ENCODE results near the gene RBM33.
"Not testable (repeated sequence)": the region's sequence is repeated elsewhere in the genome, so short reads cannot be mapped to it uniquely, and the experiment has no call there.

The RBM33 gene

GRCh38 chr7:155660758-155661093, 16.3 kb downstream of the RBM33 start:
- no peak for DNase-seq (ENCODE audit: low read depth in 3 of 3)

DNA sequence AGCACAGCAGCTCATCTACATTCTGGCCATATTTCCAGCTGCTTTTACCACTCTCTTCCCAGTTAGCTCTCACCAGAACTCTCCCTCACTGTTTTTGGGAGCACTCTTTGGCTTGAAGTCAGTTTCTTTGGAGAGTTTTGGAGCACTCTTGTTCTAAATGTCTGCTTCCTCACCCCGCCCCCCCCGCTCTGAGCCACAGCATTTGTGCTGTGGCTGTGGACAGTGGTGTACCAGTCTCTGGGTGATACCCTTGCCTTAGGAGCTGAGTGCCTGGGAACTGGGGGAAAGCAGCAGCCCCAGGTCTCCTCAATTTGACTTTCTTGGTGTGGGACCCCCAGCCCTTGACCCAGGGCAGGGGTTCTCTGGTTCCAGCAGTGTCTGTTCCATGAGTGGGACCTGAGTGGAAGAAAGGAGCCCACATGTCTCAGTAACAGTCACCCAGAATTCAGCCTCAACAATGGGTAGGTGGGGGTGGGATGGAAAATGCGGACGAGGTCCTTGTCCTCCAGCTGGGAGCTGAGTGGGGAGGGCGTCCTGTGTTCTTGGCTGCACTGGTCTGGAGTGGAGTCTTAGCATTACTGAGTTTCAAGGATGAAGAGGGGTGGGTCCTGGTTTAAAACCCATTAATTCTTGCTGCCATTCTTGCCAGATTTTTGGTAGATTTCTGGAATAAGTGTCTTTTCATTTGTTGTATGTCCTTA, 18.0 kb downstream of the RBM33 start:
- DNase-seq (ENCODE audit: low read depth in 3 of 3) = no peak

DNA sequence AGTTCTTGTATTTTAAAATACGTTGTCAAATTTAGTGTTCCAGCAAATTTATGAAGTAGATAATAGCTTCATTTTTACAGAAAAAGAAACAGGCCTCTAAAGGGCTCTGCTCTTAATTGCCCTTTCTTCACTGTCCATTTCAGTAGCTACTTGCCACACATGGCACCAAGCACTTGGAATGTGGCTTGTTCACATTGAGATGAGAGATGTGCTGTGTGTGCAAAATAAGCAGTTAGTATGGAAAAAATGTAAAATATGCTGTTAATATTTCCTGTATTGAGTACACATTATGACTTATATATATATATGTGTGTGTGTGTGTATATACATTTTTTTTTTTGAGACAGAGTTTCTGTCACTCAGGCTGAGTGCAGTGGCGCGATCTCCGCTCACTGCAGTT, 19.5 kb downstream of the RBM33 start:
- no peak for DNase-seq (ENCODE audit: low read depth in 3 of 3)

- no peak for DNase-seq (ENCODE audit: low read depth in 3 of 3)
Measured at GRCh38 chr7:155665079-155665956, 20.9 kb downstream of the RBM33 start.

DNA sequence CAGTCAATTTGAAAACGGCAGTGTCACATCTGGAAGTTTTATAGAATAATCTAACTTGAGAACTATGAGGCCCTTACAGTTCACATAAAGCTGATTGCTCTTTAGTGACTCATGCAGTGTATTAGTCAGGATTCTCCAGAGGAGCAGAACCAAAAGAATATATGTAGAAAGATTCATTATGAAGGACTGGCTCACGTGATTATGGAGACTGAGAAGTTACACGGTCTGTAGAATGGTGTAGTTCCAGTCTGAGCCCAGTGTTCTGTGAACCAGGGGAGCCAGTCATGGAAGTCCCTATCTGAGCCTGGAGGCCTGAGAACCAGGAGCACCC, 21.5 kb downstream of the RBM33 start:
- no peak for DNase-seq (ENCODE audit: low read depth in 3 of 3)

- DNase-seq (ENCODE audit: low read depth in 3 of 3) = no peak
Measured at GRCh38 chr7:155667241-155667829, 22.9 kb downstream of the RBM33 start.

DNA sequence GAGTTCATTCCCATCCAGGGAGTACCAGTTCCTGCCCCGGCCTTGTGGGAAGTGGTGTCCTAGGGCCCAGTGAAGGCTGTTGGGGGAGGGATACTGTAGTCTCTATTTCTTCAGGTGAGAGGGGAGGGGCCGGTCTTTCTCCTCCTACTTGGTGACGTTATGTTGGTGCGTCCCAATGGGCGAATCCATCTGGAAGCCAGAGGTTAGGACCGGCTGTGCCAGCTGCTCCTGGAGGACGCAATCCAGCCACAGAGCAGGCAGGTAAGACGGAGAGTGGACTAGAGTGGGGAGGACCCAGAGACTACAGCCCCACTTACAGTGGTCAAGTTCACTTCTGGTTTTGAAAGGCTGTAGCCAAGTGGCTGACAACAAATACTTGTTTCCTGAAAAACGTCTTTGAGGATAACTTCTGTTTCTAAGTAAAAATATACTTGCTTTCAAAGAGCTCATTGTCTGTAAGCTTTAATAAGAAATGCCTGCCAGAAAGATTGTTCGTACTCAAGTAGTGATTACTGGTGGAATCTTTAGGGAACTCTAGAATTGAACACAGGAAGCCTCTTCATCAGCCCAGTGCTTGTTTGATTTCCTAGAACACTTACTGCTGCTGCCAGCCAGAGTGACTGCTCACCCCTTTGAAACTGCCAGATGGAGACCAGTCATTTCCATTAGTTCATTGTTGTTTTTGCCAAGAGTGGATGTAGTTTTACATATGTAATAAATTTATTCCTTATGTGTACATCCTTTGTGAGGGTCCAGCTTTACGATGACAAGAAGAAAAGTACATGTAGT, 25.4 kb downstream of the RBM33 start:
- no peak for DNase-seq (ENCODE audit: low read depth in 3 of 3)

DNA sequence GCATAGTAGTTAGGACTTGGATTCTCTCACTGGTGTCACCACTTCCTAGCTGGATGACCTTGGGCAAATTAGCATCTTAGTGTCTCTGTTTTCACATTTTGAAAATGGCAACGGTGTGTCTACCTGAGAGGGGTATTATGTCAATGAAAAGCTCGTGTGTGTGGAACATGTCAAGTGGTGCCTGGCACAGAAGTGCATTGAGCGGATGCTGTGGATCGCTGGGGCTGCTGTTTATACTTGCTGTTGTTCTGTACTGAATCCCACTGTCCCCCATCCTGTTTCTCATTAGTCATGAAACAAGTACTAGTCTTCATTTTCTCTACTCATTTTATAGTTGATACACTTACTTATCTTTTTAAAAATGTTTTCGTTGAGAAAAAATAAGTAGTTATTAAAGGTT, 26.1 kb downstream of the RBM33 start:
- DNase-seq (ENCODE audit: low read depth in 3 of 3) = no peak

DNA sequence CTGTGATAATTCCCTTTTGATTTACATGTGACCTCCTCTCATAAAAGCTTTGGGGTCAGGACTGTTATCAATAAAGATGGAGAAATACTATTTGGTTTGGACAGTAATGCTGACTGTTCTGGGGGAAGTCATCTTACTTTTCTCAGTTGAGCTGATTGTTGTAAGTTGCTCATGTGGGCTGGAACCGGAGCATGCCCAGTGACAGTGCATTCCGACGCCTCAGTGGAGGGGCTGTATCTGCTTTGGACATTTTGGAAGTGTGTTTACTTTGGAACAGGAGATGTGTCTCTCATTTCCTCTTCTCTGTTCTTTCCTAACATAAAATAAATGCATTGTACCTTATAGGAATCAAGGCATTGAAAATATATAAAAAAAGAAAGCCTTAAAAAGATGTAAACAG, 30.1 kb downstream of the RBM33 start:
- DNase-seq (ENCODE audit: low read depth in 3 of 3) = no peak

GRCh38 chr7:155676052-155676451, 31.6 kb downstream of the RBM33 start:
- DNase-seq (ENCODE audit: low read depth in 3 of 3) = no peak

DNA sequence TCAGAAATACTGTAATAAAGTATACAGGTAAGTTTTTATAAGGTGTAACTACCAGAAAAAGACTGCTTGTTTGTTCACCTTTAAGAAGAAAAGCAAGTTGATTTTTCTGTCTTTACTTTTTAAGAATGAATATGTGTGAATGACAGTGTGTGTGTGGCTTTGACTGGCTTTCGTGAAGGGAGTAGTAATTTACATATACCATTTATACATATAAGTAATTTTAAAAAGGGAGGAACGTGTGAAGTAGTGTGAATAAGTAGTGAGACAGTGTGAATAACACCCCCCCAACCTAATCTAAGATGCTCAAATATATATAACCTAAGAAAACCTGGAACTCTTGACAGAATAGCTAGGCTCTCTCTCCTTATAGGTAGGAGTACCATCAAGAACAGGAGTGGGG, 33.2 kb downstream of the RBM33 start:
- DNase-seq (ENCODE audit: low read depth in 3 of 3) = no peak

DNA sequence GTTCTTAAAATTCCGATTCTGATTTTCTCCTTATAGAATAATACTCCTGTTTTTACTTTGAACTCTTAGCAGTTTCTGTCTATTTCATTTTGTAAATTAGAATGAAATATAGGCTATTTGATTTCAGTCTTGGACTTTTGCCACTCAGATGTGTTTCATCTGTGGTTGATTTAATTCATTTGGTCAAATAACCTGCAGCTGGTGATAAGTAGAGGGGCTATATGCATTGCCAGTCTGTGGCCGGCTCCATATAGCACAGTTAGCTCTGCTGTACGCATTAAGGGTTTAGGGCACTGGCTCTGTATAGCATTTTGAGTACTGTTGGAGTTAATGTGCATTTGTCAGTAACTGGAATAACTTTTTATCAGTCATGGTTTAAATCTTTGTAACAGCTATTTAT, 35.7 kb downstream of the RBM33 start:
- DNase-seq (ENCODE audit: low read depth in 3 of 3) = no peak

DNA sequence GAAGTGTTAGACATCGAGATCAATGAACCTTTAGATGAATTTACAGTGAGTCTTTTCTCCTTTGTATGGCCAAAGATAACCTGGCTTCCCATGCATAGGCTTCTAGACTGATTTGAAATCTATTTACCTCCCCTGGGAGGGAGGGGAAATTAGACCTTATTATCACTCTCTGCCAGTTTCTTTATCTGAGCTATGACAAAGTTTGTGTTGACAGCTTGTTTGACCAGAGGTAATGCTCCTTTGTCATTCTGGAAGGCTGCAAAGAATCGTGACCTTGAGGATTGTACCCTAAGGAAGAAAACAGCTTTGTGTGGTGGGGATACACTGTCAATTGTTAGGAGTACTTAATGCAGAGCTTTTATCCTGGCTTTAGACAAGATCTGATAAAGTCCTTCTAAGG, 36.4 kb downstream of the RBM33 start:
- DNase-seq (ENCODE audit: low read depth in 3 of 3) = no peak

DNA sequence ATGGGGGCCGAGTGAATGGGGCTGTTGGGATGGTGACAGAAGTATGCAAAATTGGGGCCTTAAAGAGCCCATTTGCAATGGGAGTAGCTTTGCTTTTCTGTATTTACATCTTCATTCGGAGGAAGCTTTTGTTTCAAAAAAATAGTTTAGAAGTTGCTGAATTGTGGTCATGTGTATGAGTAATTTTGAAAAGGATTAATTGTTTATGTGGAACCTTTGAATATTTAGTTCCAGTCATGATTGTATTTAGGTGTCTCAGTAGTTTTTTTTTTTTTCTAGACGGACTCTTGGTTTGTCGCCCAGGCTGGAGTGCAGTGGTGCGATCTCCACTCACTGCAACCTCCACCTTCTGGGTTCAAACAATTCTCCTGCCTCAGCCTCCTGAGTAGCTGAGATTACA, 37.2 kb downstream of the RBM33 start:
- no peak for DNase-seq (ENCODE audit: low read depth in 3 of 3)

- DNase-seq (ENCODE audit: low read depth in 3 of 3) = no peak
Measured at GRCh38 chr7:155682484-155682883, 38.0 kb downstream of the RBM33 start.

DNA sequence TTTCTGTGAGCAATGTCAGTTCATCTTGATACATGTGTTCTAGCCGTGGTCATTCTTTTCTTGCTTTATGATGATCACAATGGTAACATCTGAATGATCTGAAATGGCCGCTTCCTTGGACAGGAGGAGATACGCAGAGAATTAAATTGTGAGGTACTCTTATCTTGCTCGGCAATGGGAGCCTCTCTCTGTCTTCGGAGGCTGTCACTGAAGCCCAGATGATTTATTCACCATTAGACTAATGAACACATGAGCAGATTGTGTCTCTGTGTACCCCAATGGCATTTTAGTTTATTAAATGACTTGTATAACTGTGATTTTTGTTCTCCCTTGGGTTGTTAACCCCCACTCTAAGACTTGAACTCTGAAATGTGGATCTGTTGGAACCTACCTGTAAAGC, 38.6 kb downstream of the RBM33 start:
- DNase-seq (ENCODE audit: low read depth in 3 of 3) = no peak

DNA sequence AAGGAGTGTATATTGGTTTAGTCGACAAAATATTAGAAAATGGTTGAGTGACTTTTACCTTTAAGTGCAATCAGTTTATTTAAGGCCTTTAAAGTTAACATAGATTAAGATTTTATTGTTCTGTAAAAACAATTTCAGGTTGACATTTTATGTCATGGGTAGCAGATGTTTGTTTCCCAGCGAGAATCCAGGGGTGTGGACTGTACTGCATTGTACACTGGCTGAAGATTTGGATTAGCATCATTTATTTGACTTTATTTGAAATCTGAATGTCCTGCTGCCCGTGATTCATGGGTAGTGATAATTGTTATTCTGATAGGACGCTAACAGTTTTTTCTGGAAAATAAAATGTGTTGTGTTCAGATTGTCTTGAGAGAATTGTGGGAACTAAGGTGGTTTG, 39.3 kb downstream of the RBM33 start:
- no peak for DNase-seq (ENCODE audit: low read depth in 3 of 3)

GRCh38 chr7:155684543-155684942, 40.1 kb downstream of the RBM33 start:
- no peak for DNase-seq (ENCODE audit: low read depth in 3 of 3)

DNA sequence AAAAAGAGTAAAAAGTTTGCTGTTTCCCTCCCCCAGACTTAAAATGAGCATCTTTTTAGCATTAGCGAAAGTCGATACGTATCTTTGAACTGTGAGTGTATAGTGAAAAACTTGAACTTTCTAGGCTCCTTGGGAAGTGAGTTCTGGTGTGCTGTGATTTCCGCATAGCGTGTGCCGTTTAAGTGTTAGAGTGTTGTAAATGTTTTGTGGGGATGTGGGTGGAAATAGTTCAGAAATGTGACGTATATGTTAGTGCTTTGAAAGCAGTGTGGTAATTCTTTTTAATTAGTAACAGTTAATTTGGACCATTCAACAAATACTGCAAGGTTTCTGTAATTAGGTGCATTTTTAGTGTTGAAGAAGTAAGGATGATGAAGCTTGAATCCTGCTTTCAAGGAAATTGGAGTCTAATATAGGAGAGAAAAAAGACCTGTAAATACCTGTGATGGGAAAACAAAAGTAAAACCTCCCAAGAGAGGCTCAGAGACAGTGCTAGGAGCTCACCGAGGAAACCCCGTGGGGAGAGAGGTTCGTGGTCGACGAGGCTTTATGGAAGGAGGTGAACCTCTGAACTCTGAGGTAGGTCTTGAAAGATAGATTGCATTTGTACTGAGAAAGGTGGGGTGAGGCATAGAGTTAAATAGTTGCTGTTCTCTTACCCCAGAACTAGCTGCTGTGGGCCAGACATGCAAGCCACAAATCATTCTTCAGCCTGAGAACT, 40.8 kb downstream of the RBM33 start:
- DNase-seq (ENCODE audit: low read depth in 3 of 3) = no peak

DNA sequence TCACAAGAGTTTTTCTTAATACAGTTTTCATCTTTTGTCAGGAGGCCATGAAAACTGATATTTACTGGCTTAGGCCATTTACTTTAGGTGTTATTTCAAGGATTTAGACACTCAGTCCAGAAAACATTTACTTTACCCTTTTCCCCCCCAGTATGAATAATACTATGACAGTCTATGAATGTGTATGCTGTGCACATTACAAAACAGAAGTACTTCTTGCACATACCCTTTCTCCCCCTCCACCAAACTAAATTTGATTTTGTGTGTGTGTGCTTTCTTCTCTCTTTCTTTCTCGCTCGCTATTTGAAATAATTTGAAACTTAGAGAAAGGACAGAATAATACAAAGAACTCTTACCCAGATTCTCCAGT, 41.3 kb downstream of the RBM33 start:
- DNase-seq (ENCODE audit: low read depth in 3 of 3) = no peak

DNA sequence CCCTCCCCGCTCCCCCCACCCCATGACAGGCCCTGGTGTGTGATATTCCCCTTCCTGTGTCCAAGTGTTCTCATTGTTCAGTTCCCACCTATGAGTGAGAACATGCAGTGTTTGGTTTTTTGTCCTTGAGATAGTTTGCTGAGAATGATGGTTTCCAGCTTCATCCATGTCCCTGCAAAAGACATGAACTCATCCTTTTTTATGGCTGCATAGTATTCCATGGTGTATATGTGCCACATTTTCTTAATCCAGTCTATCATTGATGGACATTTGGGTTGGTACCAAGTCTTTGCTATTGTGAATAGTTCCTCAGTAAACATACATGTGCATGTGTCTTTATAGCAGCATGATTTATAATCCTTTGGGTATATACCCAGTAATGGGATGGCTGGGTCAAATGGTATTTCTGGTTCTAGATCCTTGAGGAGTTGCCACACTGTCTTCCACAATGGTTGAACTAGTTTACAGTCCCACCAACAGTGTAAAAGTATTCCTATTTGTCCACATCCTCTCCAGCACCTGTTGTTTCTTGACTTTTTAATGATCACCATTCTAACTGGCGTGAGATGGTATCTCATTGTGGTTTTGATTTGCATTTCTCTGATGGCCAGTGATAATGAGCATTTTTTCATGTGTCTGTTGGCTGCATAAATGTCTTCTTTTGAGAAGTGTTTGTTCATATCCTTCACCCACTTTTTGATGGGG, 42.3 kb downstream of the RBM33 start:
- DNase-seq (ENCODE audit: low read depth in 3 of 3) = not testable (repeated sequence)

Measured in stimulated activated CD4-positive, alpha-beta T cell treated with anti-CD3 and anti-CD28 coated beads, TNF-alpha, amount 100 ng/mL, for 24 hours (primary cell).